Gastrocnemius medialis (tissue), 4 donors: ENCODE measurements around the gene RDH11.

Source experiments
- CTCF ChIP-seq, 5 experiments: fragments of 450-650 bp in 3 of 5; fragments of 200-600 bp in 2 of 5; sonication (generic) in 2 of 5; IDR thresholded peaks in 4 of 5; conservative IDR thresholded peaks in 1 of 5; 1 replicate in 4 of 5; 2 replicates in 1 of 5; pipeline ENCODE4 v1.5.1; 2016 to 2019; ENCODE audit warnings: antibody characterized with exemption in 5 of 5, mild to moderate bottlenecking in 3 of 5, moderate library complexity in 3 of 5
- POLR2A ChIP-seq, 2 donors: fragments of 450-650 bp; IDR thresholded peaks; one replicate each; pipeline ENCODE4 v1.6.1; 2017; ENCODE audit warnings: antibody characterized with exemption in 2 of 2, mild to moderate bottlenecking in 2 of 2, moderate library complexity in 2 of 2

- no peak for TF ChIP-seq CTCF (IDR thresholded peaks at IDR 0.05 in 4 of 5, conservative IDR thresholded peaks at IDR 0.05 in 1 of 5)
- TF ChIP-seq POLR2A (IDR thresholded peaks at IDR 0.05): no peak
Observed at GRCh38 chr14:67703997-67704396, 8.4 kb upstream of the RDH11 start.
